Loucy (cell line): ENCODE data around the gene NAGS.

ENCODE experiments used
- EZH2phosphoT487 ChIP-seq: fragments of 200-600 bp; IDR thresholded peaks from 2 replicates; pipeline ENCODE4 v1.6.1; 2018; ENCODE audit warnings: antibody characterized with exemption, mild to moderate bottlenecking, moderate library complexity, borderline replicate concordance
- TF ChIP-seq, protein P1 (sequence below): fragments of 200-600 bp; sonication (generic); conservative IDR thresholded peaks from 2 replicates; pipeline ENCODE4 v1.5.1; 2014; ENCODE audit warnings: mild to moderate bottlenecking, antibody characterized with exemption, low read length

DNA sequence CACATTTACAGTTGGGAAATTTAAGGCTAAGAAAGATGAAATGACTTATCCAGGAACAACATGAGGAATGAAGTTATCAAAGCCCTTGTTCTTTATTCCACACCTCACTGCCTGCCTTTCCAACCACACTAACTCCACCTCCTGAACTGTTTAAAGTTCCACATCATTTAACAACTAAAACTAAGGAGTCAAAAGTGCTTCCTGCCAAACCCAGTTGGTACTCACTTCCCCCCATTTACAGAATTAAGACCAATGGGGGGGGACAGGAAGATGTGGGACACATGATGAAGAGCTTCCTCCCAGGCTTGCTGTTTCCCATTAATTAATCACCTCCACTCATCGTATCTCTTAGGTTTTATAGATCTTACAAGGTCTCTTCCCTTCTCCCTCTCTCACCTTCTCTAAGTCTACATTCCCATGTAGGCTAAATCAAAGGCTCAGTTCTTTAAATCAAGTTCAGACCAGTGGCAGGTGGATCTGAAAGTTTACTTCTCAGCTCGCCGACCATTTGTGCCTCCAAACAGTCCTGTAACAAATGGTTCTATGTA lies 29.5 kb downstream of the NAGS start:
- TF ChIP-seq, protein P1, sequence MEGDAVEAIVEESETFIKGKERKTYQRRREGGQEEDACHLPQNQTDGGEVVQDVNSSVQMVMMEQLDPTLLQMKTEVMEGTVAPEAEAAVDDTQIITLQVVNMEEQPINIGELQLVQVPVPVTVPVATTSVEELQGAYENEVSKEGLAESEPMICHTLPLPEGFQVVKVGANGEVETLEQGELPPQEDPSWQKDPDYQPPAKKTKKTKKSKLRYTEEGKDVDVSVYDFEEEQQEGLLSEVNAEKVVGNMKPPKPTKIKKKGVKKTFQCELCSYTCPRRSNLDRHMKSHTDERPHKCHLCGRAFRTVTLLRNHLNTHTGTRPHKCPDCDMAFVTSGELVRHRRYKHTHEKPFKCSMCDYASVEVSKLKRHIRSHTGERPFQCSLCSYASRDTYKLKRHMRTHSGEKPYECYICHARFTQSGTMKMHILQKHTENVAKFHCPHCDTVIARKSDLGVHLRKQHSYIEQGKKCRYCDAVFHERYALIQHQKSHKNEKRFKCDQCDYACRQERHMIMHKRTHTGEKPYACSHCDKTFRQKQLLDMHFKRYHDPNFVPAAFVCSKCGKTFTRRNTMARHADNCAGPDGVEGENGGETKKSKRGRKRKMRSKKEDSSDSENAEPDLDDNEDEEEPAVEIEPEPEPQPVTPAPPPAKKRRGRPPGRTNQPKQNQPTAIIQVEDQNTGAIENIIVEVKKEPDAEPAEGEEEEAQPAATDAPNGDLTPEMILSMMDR, result no peak
- no peak for TF ChIP-seq EZH2phosphoT487
